ENCODE measurements around the gene HHAT.

- TF ChIP-seq EP300 (IDR thresholded peaks at IDR 0.05) = no peak
- no peak for TF ChIP-seq CTCF (IDR thresholded peaks at IDR 0.05)
These were observed 34.4 kb downstream of the HHAT start for GRCh38 chr1:210363119-210363518.

Measured in stomach (tissue), 4 donors.